Measurements from ENCODE around the gene CRIM1.

DNA sequence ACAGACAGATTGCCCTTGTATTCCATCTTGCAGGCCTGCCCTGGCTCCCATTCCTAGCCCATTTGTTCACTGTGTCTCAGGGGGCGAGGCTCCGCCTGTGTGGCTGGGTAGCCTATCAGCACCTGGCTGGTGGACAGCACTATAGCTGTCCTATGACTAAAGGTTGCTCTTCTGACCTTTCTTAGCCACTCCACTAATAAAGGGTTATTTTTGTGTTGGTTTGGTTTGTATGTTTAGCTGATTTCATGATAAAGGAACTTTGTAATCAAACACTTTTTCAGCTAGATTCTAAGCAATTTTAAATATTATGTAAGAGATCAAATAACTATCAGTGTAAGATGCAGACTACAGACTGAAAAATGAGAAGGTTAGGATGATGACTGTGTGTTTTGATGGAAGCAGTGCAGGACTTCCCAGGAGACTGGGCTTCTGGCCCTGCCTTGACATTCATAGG is 72.2 kb downstream of the CRIM1 start:
- TF ChIP-seq ZNF274 (IDR thresholded peaks at IDR 0.05; ENCODE audit: low read depth, low read length), result no peak
- no peak for TF ChIP-seq YY1 (IDR thresholded peaks at IDR 0.05; ENCODE audit: insufficient read depth, insufficient read length)
